Osteocyte (in vitro differentiated cells): ENCODE results near the gene TBC1D16. TPM values are rescaled to one million over a fixed set of nuclear protein-coding genes. Genes with fewer than 3 reads are reported as not detected.

ENCODE experiments used
- DNase-seq: peaks from one replicate; pipeline ENCODE4 v3.0.0; 2021; ENCODE audit warnings: mixed read lengths; ENCODE audit not compliant: unreplicated experiment; ENCODE audit errors: extremely low spot score
- H3K27ac Mint-ChIP-seq: one replicate; pipeline ENCODE4 v1.8.0; 2021; ENCODE audit warnings: mild to moderate bottlenecking, mixed read lengths; ENCODE audit not compliant: unreplicated experiment
- H3K27me3 Mint-ChIP-seq: one replicate; pipeline ENCODE4 v1.8.0; 2021; ENCODE audit warnings: mixed read lengths; ENCODE audit not compliant: unreplicated experiment
- H3K36me3 Mint-ChIP-seq: one replicate; pipeline ENCODE4 v1.8.0; 2021; ENCODE audit warnings: mixed read lengths; ENCODE audit not compliant: unreplicated experiment
- H3K4me1 Mint-ChIP-seq: one replicate; pipeline ENCODE4 v1.8.0; 2021; ENCODE audit warnings: mixed read lengths; ENCODE audit not compliant: unreplicated experiment
- H3K4me3 Mint-ChIP-seq: one replicate; pipeline ENCODE4 v1.8.0; 2021; ENCODE audit warnings: mild to moderate bottlenecking, moderate library complexity, mixed read lengths; ENCODE audit not compliant: unreplicated experiment
- H3K9me3 Mint-ChIP-seq: one replicate; pipeline ENCODE4 v1.8.0; 2021; ENCODE audit warnings: mixed read lengths; ENCODE audit not compliant: unreplicated experiment
- CTCF ChIP-seq: fragments of 200-600 bp; sonication (generic); IDR thresholded peaks from 2 replicates; pipeline ENCODE4 v1.5.0; 2021; ENCODE audit warnings: antibody characterized with exemption, mild to moderate bottlenecking, moderate library complexity
- total RNA-seq: library from RNA; stranded (reverse); gene quantifications from 2 replicates; pipeline ENCODE4 v1.2.1, GENCODE V29; 2021

Gene TBC1D16
- total RNA-seq, 1 donor from 2014 or later, result 45.9 TPM

DNA sequence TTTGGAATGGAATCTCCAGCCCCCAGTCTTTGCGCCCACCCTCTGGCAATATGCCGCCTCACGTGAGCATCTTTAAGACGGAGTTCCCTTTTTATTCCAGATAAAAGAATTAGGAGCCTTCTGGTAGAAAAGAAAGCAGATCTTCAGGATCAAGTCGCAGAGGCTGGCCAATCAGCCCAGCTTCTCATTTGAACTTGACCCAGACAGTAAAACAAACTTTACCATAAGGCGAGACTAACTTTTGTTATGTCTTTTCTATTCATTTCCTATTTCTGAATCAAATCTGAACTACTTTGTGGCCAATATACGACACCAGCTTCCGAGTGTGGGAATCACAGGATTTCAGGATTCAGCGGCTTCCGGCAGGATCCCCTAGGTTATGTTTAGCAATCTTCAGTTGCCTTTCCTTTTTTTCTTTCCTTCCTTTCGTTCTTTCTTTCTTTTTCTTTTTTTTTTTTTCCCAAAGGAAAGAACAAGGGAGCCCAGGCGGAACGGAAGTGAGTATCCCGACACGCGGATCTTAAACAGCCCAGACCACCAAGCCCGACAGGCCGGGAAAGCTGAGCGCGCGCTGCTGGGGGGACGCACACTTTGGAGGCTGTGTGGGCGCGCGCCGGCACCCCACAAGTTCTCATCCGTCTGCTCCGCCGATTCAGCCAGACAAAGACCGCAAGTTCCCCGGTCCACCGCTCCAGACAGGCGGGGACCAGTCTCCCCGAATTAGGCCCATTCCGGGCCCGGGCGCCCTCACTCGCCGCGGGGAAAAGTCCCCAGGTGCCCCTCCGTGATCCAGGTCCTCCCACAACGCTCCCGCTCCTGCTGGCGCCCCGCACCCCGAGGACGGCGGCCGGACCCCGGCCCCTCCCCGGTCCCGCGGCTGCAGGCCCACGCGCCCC is 633 bp downstream of the TBC1D16 start:
- Mint-ChIP-seq H3K4me1 (peaks cover 27% of the 10 kb centered on the region), H3K9me3 (no peaks in the 10 kb centered on the region), H3K4me3 (peak overlapping the region; percentile 94), H3K27me3 (no peaks in the 10 kb centered on the region), H3K27ac (peak overlapping the region; percentile 98), H3K36me3 (peaks cover 9% of the 10 kb centered on the region)
- no peak for TF ChIP-seq CTCF
- no peak for DNase-seq

DNA sequence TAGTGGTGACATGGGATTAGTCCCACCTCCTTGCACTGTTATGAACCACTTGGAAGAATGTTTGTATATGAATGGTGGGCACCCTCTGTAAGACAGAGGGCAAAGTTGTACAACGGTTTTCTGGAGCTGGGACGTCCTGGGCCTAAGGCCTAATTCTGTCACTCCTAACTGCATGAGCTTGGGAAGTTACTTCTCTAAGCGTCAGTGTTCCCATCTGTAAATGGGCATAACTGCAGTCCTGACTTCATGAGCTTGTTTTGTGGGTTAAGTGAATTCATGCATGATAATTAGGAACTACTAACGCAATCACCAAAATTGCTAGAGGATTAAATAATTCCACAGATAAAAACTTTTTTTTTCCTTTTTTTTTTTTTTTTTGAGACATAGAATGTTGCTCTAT is 1.8 kb downstream of the TBC1D16 start:
- H3K9me3 Mint-ChIP-seq, result no peaks in the 10 kb centered on the region
- H3K4me1 Mint-ChIP-seq, result peaks cover 38% of the 10 kb centered on the region
- no peaks in the 10 kb centered on the region for H3K27me3 Mint-ChIP-seq
- no peak for TF ChIP-seq CTCF
- H3K4me3 Mint-ChIP-seq, result peak overlapping the region; percentile 47
- no peak for DNase-seq
- peaks cover 4% of the 10 kb centered on the region for H3K36me3 Mint-ChIP-seq
- H3K27ac Mint-ChIP-seq, result peak overlapping the region; percentile 98

GRCh38 chr17:80032614-80033171 is 3.0 kb downstream of the TBC1D16 start:
- H3K27ac Mint-ChIP-seq, result no peak overlapping the region
- no peaks in the 10 kb centered on the region for H3K9me3 Mint-ChIP-seq
- H3K4me3 Mint-ChIP-seq, result no peak overlapping the region
- H3K4me1 Mint-ChIP-seq, result peaks cover 47% of the 10 kb centered on the region
- peaks cover 4% of the 10 kb centered on the region for H3K36me3 Mint-ChIP-seq
- H3K27me3 Mint-ChIP-seq, result no peaks in the 10 kb centered on the region
- no peak for DNase-seq
- no peak for TF ChIP-seq CTCF

GRCh38 chr17:80031691-80032430 is 3.8 kb downstream of the TBC1D16 start:
- Mint-ChIP-seq H3K27ac (no peak overlapping the region), H3K9me3 (no peaks in the 10 kb centered on the region), H3K4me3 (no peak overlapping the region), H3K36me3 (peaks cover 4% of the 10 kb centered on the region), H3K4me1 (peaks cover 44% of the 10 kb centered on the region), H3K27me3 (no peaks in the 10 kb centered on the region)
- DNase-seq, result no peak
- TF ChIP-seq CTCF, result no peak
